ENCODE results near the gene NT5E.

Gene NT5E

GRCh38 chr6:85421972-85422371 is 27.9 kb upstream of the NT5E start:
- DNase-seq (ENCODE audit: low read depth in 2 of 2), result no peak

DNA sequence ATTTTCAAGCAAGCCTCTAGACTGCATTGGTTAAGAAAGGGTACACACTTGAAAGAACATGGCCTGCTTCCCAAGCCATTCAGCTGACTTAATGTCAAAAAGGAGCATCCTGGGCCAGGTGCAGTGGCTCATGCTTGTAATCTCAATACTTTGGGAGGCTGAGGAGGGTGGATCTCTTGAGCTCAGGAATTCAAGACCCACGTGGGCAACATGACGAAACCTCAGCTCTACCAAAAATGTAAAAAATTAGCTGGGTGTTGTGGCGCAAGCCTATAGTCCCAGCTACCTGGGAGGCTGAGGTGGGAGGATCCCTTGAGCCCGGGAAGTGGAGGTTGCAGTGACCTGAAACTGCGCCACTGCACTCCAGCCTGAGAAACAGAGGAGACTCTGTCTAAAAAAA is 26.9 kb upstream of the NT5E start:
- no peak for DNase-seq (ENCODE audit: low read depth in 2 of 2)

DNA sequence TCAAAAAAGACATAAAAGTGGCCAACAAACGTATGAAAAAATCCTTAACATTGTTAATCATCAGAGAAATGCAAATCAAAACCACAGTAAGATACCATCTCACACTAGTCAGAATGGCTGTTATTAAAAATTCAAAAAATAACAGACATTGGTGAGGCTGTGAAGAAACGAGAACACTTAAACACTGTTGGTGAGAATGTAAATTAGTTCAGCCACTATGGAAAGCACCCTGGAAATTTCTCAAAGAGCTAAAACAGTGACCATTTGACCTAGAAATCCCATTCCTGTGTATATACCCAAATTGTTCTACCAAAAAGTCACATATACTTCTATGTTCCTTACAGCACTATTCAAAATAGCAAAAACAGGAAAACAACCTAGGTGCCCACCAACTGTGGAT is 24.9 kb upstream of the NT5E start:
- no peak for DNase-seq (ENCODE audit: low read depth in 2 of 2)

GRCh38 chr6:85425997-85426396 is 23.9 kb upstream of the NT5E start:
- DNase-seq (ENCODE audit: low read depth in 2 of 2), result no peak

GRCh38 chr6:85428486-85428885 is 21.4 kb upstream of the NT5E start:
- no peak for DNase-seq (ENCODE audit: low read depth in 2 of 2)

DNA sequence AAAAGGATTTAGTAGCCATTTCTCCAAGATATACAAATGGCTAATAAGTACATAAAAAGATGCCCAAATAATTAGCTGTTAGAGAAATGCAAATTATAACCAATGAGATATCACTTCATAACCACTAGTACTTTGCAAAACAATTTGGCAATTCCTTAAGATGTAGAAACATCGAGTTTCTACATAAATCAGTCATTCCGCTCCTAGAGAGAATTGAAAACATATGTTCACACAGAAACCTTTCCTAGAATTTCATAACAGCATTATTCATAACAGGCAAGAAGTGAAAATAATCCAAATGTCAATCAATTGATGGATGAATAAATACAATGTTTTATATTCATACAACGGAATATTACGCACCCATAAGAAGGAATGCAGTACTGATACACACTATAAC is 20.5 kb upstream of the NT5E start:
- no peak for DNase-seq (ENCODE audit: low read depth in 2 of 2)

GRCh38 chr6:85431271-85431670 is 18.6 kb upstream of the NT5E start:
- DNase-seq (ENCODE audit: low read depth in 2 of 2), result no peak

DNA sequence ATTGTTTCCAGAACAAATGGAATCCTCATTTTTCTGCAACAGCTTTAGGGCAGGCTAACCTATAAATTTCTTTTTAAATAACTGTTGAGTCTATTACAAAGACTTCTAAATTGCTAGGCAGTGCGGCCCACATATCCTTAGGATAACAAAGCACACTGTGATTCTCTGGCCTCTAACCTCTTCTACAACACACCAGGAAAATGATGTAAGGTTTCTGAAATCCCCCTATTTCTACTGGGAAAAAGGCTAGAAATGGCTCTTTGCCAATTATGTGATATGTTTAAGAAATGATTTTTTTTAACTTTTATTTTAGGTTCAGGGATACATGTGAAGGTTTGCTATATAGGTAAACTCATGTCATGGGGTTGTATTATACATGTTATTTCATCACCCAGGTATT is 17.3 kb upstream of the NT5E start:
- no peak for DNase-seq (ENCODE audit: low read depth in 2 of 2)

- no peak for DNase-seq (ENCODE audit: low read depth in 2 of 2)
Observed at GRCh38 chr6:85435851-85436250, 14.0 kb upstream of the NT5E start.

GRCh38 chr6:85436411-85436810 is 13.5 kb upstream of the NT5E start:
- no peak for DNase-seq (ENCODE audit: low read depth in 2 of 2)

- DNase-seq (ENCODE audit: low read depth in 2 of 2), result no peak
Observed at GRCh38 chr6:85436939-85437495, 12.9 kb upstream of the NT5E start.

DNA sequence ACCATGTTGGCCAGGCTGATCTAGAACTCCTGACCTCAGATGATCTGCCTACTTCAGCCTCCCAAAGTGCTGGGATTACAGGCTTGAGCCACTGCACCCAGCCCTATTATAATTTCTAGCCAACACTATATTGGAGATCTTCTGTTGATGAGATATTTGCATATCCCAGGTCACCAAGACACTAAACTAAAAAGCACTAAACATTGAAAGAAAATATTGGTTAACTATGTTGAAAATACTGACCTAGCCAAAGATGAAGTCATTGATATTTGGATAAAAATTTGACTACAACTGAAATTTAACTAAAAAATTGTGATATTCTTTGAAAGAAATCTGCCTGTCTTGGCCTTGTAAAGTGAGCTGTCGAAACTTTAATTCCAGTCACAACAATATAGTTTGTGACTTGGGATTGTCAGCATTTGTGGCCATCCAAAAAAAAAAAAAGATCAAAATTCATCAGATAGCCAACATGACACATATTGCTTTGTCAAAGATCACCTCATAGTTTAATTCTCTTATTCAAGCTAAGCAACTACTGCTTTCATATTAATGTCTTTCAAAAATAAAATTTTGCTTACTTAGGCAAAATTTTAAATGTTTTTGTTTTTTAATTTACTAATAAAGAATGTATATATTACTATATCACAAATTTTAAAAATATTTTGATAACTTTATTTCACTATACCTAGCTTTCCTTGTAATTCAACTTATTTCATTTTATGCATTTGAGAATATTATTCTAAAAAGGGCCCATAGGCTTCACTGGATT is 6.3 kb upstream of the NT5E start:
- no peak for DNase-seq (ENCODE audit: low read depth in 2 of 2)

DNA sequence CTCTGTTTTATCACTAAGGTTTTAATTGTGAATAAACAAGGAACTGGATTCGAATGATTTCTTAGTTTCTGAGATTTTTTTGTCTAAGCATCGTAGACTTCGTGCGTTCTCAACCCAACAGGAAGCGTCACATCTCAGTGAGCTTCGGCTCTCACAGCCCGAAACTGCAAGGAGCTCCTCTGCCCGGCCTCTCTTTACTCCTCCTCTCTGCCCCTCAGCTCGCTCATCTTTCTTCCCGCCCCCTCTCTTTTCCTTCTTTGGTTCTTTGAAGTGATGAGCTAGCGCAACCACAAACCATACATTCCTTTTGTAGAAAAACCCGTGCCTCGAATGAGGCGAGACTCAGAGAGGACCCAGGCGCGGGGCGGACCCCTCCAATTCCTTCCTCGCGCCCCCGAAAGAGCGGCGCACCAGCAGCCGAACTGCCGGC is 480 bp upstream of the NT5E start:
- no peak for DNase-seq (ENCODE audit: low read depth in 2 of 2)

DNA sequence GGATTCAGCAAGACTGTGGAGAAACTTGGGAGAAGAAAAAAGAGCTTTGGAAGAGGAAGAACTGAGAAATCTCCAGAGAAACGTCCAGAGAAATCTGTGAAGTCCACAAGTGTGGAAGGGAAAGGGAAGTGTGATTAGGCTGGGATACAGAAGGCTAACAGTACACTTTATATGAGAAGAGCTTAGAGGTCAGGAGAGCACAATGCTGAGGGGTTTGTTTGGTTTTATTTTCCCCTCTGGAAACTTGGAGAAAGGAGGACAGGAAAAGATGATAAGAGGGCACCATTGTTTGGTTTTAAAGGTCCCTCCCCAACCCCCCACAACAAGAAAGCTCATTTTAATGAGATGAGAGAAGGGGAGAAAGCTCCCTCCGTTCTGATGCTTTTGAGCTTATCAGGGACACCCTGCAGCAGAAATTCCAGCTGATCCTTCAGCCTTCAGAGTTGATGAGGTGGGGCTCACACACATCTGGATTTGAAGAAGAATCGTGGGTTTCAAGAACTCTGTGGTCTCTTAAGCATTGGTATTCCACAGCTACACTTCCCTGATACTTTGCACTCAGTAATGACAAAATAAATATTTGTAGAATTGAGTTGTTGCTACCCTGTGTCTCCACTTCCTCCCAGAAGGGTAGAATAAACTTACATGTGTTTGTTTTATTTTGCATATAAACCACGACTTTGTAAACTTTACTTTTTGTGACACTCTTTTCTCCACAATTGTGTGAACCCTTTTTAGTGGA is 1.9 kb downstream of the NT5E start:
- DNase-seq (ENCODE audit: low read depth in 2 of 2), result no peak

GRCh38 chr6:85452441-85452881 is 2.6 kb downstream of the NT5E start:
- DNase-seq (ENCODE audit: low read depth in 2 of 2), result no peak

- no peak for DNase-seq (ENCODE audit: low read depth in 2 of 2)
Observed at GRCh38 chr6:85453052-85453451, 3.2 kb downstream of the NT5E start.

DNA sequence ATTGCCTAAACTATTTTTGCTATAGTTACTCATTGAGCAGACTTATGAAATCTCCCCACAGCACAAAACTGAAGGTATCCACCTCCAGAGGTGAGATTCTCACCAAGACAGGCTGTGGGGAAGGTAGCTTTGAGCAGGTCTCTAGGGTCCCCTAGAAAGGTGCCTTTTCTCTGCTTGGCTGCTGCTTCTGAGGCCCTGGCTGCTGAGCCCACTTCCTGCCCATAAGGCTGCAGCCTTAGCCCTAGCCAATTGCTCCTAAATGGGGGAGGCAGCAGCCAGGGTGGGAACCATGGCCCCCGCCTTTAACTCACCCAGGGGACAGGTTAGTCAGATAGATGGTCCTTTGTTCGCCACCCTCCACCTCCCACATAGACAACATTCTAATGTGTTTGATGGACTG is 3.6 kb downstream of the NT5E start:
- DNase-seq (ENCODE audit: low read depth in 2 of 2), result no peak

GRCh38 chr6:85455471-85456026 is 5.7 kb downstream of the NT5E start:
- no peak for DNase-seq (ENCODE audit: low read depth in 2 of 2)

GRCh38 chr6:85456782-85457181 is 6.9 kb downstream of the NT5E start:
- DNase-seq (ENCODE audit: low read depth in 2 of 2), result no peak

DNA sequence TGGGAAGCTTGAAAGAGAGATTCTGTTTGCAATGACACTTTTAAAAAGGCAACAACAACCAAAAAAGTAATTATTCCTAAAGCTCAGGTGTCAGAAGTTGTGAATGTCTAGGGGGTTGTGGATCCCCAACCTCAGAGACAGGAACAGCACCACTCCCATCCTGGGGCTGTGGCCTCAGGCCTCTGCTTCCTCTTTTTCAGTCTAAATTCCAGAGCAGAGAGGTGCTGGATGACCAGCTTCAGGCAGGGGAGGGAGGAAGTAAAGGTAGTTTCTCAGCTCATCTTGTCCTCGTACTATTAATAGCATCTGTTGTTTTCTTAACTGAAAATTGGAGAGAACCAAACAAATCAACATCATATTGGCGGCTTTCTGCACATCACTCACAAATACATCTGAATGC is 8.3 kb downstream of the NT5E start:
- no peak for DNase-seq (ENCODE audit: low read depth in 2 of 2)

- no peak for DNase-seq (ENCODE audit: low read depth in 2 of 2)
Observed at GRCh38 chr6:85458782-85459181, 8.9 kb downstream of the NT5E start.

GRCh38 chr6:85459224-85459901 is 9.5 kb downstream of the NT5E start:
- DNase-seq (ENCODE audit: low read depth in 2 of 2), result no peak

All from stimulated activated CD8-positive, alpha-beta memory T cell treated with anti-CD3 and anti-CD28 coated beads, Interleukin-7, amount 100 ng/mL, for 1 hour (primary cell).